Loucy (cell line): ENCODE data around the gene ALK.

ENCODE experiments used
- CTCF ChIP-seq: fragments of 200-600 bp; sonication (generic); conservative IDR thresholded peaks from 2 replicates; pipeline ENCODE4 v1.5.1; 2014; ENCODE audit warnings: mild to moderate bottlenecking, antibody characterized with exemption, low read length
- EZH2phosphoT487 ChIP-seq: fragments of 200-600 bp; IDR thresholded peaks from 2 replicates; pipeline ENCODE4 v1.6.1; 2018; ENCODE audit warnings: antibody characterized with exemption, mild to moderate bottlenecking, moderate library complexity, borderline replicate concordance

GRCh38 chr2:29397713-29398112 lies 523.7 kb downstream of the ALK start:
- no peak for TF ChIP-seq CTCF
- no peak for TF ChIP-seq EZH2phosphoT487
